ENCODE measurements around the gene AKT2. TPM values are rescaled to one million over a fixed set of nuclear protein-coding genes. Genes with fewer than 3 reads are reported as not detected.

Gene AKT2
- total RNA-seq, 1 experiment from 2014 or later, result 108 TPM

- ChIA-PET POLR2A (interaction anchor here (0.6 kb wide), 1 partner anchor 22 kb away, joined by 4 read pairs; no protein-coding TSS in a partner anchor), CTCF (no interaction called here)
- Mint-ChIP-seq H3K4me3 (ENCODE audit: unreplicated experiment) (no peak overlapping the region), H3K36me3 (ENCODE audit: insufficient read depth, unreplicated experiment) (peaks cover 53% of the 10 kb centered on the region), H3K27me3 (ENCODE audit: insufficient read depth, unreplicated experiment) (no peaks in the 10 kb centered on the region), H3K27ac (ENCODE audit: low read depth, unreplicated experiment) (no peak overlapping the region), H3K4me1 (ENCODE audit: insufficient read depth, unreplicated experiment) (peaks cover 6% of the 10 kb centered on the region), H3K9me3 (ENCODE audit: unreplicated experiment) (no peaks in the 10 kb centered on the region)
- no peak for DNase-seq (ENCODE audit: unreplicated experiment)
- BruUV-seq (replicated peaks), result no TSS peak
- TF ChIP-seq, protein P1, sequence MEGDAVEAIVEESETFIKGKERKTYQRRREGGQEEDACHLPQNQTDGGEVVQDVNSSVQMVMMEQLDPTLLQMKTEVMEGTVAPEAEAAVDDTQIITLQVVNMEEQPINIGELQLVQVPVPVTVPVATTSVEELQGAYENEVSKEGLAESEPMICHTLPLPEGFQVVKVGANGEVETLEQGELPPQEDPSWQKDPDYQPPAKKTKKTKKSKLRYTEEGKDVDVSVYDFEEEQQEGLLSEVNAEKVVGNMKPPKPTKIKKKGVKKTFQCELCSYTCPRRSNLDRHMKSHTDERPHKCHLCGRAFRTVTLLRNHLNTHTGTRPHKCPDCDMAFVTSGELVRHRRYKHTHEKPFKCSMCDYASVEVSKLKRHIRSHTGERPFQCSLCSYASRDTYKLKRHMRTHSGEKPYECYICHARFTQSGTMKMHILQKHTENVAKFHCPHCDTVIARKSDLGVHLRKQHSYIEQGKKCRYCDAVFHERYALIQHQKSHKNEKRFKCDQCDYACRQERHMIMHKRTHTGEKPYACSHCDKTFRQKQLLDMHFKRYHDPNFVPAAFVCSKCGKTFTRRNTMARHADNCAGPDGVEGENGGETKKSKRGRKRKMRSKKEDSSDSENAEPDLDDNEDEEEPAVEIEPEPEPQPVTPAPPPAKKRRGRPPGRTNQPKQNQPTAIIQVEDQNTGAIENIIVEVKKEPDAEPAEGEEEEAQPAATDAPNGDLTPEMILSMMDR (IDR thresholded peaks at IDR 0.05; ENCODE audit: unreplicated experiment), result no peak
- intact Hi-C loops (cut with micrococcal nuclease), result no loop called here
Measured at GRCh38 chr19:40240332-40240731, 44.8 kb downstream of the AKT2 start.

- ChIA-PET CTCF (no interaction called here), POLR2A (interaction anchor here (0.6 kb wide), 1 partner anchor 482 kb away, joined by 4 read pairs; no protein-coding TSS in a partner anchor)
- BruUV-seq (replicated peaks), result no TSS peak
- TF ChIP-seq, protein P1 (IDR thresholded peaks at IDR 0.05; ENCODE audit: unreplicated experiment), result no peak
- Mint-ChIP-seq H3K27me3 (ENCODE audit: insufficient read depth, unreplicated experiment) (no peaks in the 10 kb centered on the region), H3K36me3 (ENCODE audit: insufficient read depth, unreplicated experiment) (peaks cover 57% of the 10 kb centered on the region), H3K27ac (ENCODE audit: low read depth, unreplicated experiment) (no peak overlapping the region), H3K4me1 (ENCODE audit: insufficient read depth, unreplicated experiment) (no peaks in the 10 kb centered on the region), H3K9me3 (ENCODE audit: unreplicated experiment) (no peaks in the 10 kb centered on the region), H3K4me3 (ENCODE audit: unreplicated experiment) (no peak overlapping the region)
- intact Hi-C loops (cut with micrococcal nuclease), result no loop called here
- DNase-seq (ENCODE audit: unreplicated experiment), result no peak
Measured at GRCh38 chr19:40239415-40240226, 45.5 kb downstream of the AKT2 start.

GRCh38 chr19:40238775-40239174, 46.4 kb downstream of the AKT2 start:
- Mint-ChIP-seq H3K4me1 (ENCODE audit: insufficient read depth, unreplicated experiment) (no peaks in the 10 kb centered on the region), H3K9me3 (ENCODE audit: unreplicated experiment) (no peaks in the 10 kb centered on the region), H3K36me3 (ENCODE audit: insufficient read depth, unreplicated experiment) (peaks cover 65% of the 10 kb centered on the region), H3K4me3 (ENCODE audit: unreplicated experiment) (no peak overlapping the region), H3K27me3 (ENCODE audit: insufficient read depth, unreplicated experiment) (no peaks in the 10 kb centered on the region), H3K27ac (ENCODE audit: low read depth, unreplicated experiment) (no peak overlapping the region)
- BruUV-seq (replicated peaks), result no TSS peak
- TF ChIP-seq, protein P1 (IDR thresholded peaks at IDR 0.05; ENCODE audit: unreplicated experiment), result no peak
- ChIA-PET CTCF (interaction anchor here (0.6 kb wide), 1 partner anchor 47 kb away, joined by 3 read pairs; no protein-coding TSS in a partner anchor), POLR2A (interaction anchor here (0.6 kb wide), 1 partner anchor 483 kb away, joined by 4 read pairs; no protein-coding TSS in a partner anchor)
- intact Hi-C loops (cut with micrococcal nuclease), result no loop called here
- no peak for DNase-seq (ENCODE audit: unreplicated experiment)

DNA sequence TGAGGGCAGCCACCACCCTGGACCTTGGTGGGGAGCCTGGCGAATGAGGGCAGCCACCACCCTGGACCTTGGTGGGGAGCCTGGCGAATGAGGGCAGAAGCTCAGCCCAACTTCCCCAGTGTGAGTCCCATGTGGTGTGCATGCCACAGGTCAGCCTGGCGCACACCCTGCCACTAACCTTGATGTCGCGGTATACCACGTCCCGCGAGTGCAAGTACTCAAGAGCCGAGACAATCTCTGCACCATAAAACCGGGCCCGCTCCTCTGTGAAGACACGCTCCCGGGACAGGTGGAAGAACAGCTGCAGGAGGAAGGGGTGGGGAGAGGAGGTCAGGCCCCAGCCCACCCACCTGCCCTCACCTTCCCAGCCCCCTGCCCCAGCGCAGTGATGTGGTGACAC, 47.4 kb downstream of the AKT2 start:
- intact Hi-C loops (cut with micrococcal nuclease), result no loop called here
- peaks cover 75% of the 10 kb centered on the region for H3K36me3 Mint-ChIP-seq (ENCODE audit: insufficient read depth, unreplicated experiment)
- no peaks in the 10 kb centered on the region for H3K9me3 Mint-ChIP-seq (ENCODE audit: unreplicated experiment)
- no peak for DNase-seq (ENCODE audit: unreplicated experiment)
- no peaks in the 10 kb centered on the region for H3K4me1 Mint-ChIP-seq (ENCODE audit: insufficient read depth, unreplicated experiment)
- POLR2A ChIA-PET, result no interaction called here
- no peak overlapping the region for H3K27ac Mint-ChIP-seq (ENCODE audit: low read depth, unreplicated experiment)
- TF ChIP-seq, protein P1 (IDR thresholded peaks at IDR 0.05; ENCODE audit: unreplicated experiment), result no peak
- CTCF ChIA-PET, result interaction anchor here (0.7 kb wide), 1 partner anchor 24 kb away, joined by 3 read pairs; no protein-coding TSS in a partner anchor
- H3K27me3 Mint-ChIP-seq (ENCODE audit: insufficient read depth, unreplicated experiment), result no peaks in the 10 kb centered on the region
- H3K4me3 Mint-ChIP-seq (ENCODE audit: unreplicated experiment), result no peak overlapping the region
- no TSS peak for BruUV-seq (replicated peaks)

Data from MCF 10A (cell line).